Endometrium (tissue), 2 donors: ENCODE measurements around the gene TMX1.
A peak's percentile ranks its signal among the peaks of the same experiment; 100 is the strongest.

ENCODE experiments used
- FAIRE-seq: peaks from 2 replicates; lab custom pipeline; 2012; peaks lifted over from hg19 to GRCh38; lab: Jason Lieb, UNC
- donor health status: control.
- donor health status: control.

The TMX1 gene

GRCh38 chr14:51293149-51293911 is 53.3 kb downstream of the TMX1 start:
- FAIRE-seq, result no peak

- FAIRE-seq, result no peak
These were observed 53.9 kb downstream of the TMX1 start for GRCh38 chr14:51293912-51294389.

GRCh38 chr14:51294951-51295525 is 55.0 kb downstream of the TMX1 start:
- FAIRE-seq, result peak; percentile 8

GRCh38 chr14:51295646-51296263 is 55.7 kb downstream of the TMX1 start:
- no peak for FAIRE-seq

GRCh38 chr14:51297066-51297465 is 57.0 kb downstream of the TMX1 start:
- no peak for FAIRE-seq

GRCh38 chr14:51298895-51299294 is 58.8 kb downstream of the TMX1 start:
- FAIRE-seq, result no peak

- no peak for FAIRE-seq
These were observed 62.4 kb downstream of the TMX1 start for GRCh38 chr14:51302295-51303030.

GRCh38 chr14:51304438-51304837 is 64.4 kb downstream of the TMX1 start:
- no peak for FAIRE-seq

GRCh38 chr14:51304941-51305340 is 64.9 kb downstream of the TMX1 start:
- peak; percentile 66 for FAIRE-seq

GRCh38 chr14:51305751-51306150 is 65.7 kb downstream of the TMX1 start:
- no peak for FAIRE-seq
